Activated CD4-positive, alpha-beta T cell treated with anti-CD3 and anti-CD28 coated beads, Interleukin-2, amount 50 U/mL, for 24 hours (primary cell): ENCODE measurements around the gene CNGA2.

Experiments used
- DNase-seq, 2 donors: peaks; one replicate each; pipeline ENCODE4 v3.0.0-alpha.2; 2020; ENCODE audit warnings: low read depth in 1 of 2, low spot score in 1 of 2

Gene CNGA2

DNA sequence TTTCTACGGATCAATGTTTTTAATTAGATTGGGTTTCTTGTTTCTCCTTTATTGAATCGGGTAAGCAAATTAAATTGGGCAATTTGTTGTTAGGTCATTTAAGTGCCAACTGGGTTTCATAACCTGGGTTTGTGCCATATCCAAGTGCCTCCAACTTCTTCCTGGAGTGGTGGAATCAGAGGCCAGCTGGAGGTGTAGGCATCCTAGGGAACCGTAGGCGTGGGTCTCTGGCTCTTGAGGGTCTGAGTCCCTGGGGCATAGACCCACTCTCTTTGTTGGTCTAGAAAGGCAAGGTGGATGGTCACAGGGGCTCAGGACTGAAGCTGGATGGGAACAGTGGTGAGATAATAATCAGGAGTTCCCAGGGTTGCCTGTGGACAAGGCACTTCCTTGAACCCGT lies 18.3 kb downstream of the CNGA2 start:
- no peak for DNase-seq

DNA sequence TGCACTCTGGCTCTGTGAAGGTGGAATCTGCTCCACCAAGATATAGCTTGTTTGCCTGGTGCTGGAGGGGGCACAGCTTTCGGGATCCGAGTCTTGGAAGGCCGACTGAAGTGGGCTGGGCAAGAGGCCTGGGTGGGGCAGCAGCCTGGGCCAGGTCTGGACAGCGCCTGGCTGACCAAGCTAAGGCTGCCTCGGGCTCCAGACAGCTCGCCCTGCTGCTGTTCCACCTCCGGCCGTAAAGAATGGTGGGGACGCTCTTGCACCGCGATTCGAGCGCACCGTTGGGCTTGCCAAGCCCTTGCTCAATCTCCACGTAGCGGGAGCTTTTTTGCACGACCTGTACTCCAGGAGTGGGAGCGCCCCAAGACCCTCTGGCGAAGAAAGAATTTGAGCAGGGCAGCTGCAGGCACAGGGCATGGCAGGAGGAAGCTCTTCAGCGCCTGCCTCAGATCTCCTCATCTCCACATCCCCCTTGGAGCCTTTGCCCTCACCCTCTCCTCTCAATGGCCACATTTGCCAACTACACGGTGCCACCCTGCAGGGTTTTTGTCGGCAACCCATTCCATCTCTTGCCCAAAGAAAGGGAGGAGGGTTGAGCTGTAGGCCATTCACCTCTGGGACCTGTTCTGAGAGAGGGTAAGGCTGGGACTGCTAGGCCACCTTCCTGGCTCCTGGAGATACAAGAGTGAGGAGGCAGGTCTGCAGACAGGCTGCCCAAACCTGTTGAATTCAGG lies 18.9 kb downstream of the CNGA2 start:
- no peak for DNase-seq

DNA sequence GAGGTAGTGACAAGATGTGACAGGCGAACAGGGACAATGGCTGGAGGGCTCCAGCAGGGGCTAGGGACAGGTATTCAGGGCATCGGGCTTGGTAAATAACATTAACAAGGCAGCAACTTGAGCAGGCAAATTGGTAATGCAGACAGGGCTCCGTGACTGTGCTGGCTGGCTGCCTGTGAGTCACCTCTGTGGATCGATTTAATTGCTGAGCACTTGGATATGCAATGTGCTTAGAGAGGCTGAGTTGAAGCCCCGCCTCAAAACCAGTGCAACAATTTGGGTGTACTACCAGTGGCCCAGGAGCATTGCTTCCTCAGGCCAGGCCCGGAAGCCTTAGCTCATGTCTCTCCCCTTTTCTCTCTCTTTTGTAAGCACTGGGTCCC lies 19.5 kb downstream of the CNGA2 start:
- DNase-seq, result no peak

DNA sequence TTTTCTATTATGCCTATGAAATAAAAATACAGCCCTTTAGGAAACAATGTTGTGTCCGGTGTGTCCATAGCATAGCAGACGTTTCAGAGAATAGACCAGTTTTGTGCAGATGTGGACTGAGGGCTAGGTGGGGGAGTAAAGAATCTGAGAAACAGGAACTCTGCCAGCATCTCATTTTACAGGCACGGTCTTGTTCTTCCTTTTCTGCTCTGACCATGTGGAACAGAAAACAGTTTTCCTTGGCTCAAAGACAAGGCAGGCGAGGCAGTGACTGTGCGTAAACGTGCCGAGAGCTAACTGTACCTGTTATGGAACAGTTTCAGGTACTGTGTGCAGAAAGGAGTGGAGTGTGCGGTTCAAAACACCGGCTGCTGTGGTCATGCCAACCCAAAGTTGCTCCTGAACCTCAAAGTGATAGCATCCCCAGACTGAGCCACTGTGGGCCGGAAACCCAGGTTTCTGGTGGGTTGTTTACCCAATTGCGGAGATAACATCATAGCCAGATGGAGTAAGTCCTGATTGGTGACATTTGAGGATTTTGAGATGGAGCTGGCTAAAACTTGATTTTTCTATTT lies 20.2 kb downstream of the CNGA2 start:
- no peak for DNase-seq

DNA sequence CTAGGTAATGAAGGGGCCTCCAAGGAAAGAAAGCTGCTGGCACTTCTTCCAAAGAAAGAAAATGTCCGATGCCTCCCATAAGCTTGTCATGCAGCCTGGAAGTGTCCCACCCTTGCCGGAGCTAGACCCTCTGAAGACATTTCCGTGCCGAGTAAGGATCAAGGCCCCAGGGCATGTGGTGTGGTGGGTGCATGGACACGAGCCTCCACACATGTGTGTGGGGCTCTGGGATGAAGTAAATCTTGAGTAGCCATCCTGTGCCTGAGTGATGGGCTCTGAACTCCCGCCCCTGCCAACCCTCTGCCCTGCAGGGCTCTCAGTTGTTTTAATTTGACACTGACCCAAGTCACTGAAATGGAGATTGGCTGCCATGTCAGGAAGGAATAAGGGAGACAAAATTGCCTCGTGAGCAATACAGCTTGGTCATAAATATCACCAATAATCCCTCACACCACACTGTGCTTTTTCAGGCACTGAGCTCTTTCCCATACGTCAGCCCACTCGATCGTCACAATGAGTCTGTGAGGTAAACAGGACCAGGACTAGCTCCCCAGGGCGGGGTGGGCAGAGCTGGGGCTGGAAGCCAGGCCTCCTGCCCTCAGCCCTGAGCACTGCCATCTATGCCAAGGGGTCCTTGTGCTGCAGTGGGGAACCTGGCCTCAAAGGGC lies 24.6 kb downstream of the CNGA2 start:
- no peak for DNase-seq

DNA sequence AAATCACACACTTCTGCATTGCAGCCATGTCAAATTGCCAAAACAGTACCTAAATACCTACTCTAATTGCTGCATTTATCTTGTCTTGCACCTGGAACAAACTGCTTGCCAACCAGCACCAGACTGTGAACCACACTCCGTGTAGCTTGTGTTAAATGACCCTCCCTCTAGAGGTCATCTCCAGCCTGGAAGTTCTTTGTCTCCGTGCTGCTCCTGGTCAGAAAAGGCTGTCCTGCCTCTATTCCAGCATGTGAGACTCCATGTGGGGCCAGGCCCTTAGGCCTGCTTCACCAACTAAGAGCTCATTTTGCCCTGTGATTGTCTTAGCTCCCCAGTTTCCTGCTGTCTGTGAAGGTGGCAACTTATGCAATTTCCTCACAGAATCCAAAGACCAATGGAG lies 28.3 kb downstream of the CNGA2 start:
- DNase-seq, result no peak

DNA sequence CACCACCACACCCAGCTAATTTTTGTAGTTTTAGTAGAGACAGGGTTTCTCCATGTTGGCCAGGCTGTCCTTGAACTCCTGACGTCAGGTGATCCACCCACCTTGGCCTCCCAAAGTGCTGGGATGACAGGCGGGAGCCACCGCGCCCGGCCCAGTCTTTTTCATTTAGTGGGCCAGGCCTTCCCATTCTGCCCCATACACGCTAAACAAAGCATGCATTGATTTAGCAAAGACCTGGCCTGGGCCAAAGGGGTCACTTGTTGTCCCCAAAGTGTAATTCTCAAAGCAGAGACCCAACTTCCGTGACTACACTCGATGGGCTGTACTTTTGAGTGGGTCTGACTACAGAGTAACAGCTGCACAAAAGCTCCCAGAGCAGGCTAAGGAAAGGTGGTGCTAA lies 29.2 kb downstream of the CNGA2 start:
- no peak for DNase-seq

DNA sequence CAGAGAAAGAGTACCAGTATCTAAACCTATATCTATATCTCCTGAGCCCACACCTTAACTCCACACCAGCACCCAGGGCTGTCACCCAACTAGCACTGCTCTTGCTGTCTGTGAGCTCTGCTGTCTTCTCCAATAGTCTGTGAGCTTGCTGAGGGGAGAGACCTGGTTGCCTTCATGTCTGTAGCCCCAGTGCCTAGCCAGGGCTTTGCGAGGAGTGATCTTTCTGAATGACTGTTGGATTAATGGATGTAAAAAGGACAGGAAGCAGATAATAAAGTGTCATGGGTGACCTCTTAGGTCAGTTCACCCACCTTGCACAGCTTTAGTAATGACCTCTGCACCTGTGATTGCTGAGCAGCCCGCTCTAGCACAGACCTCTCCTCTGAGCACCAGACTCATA lies 30.5 kb downstream of the CNGA2 start:
- DNase-seq, result no peak

DNA sequence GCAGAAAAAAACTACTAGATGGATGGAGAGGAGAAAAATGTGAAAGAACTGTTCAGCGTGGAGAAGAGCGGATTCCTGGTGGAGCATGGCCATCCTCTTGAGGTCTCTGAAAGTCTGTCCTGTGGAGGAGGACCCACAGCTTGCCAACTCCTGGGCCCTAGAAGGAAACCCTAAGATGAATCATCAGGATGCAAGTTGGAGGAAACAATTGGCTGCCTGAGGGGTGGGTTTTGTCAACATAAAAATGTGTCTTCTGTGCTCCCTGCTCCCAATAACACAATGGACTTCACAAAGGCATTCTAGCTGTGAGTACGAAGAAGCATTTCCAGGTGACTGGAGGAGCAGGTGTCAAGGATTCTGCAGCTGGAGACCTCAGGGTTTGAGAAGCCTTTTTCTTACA lies 37.2 kb downstream of the CNGA2 start:
- DNase-seq, result no peak

DNA sequence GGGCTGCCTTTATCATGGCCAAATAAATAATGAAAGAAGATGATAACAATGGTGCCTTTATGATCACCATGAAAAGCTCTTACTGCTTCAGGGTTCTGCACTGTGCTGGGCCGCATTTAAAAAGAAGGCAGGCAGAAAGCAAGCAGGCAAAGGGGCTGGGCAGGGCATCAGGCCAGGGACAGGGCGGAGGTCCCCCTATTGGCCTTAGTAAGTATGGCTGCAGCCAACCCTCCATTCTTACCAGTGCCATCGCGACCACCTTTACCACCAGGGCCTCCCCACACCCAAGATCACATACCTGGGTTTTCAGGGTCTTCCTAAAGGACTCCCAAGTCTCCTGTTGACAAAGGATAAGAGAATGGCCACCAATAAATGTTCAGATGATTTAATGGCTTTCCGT lies 38.9 kb downstream of the CNGA2 start:
- DNase-seq, result no peak

DNA sequence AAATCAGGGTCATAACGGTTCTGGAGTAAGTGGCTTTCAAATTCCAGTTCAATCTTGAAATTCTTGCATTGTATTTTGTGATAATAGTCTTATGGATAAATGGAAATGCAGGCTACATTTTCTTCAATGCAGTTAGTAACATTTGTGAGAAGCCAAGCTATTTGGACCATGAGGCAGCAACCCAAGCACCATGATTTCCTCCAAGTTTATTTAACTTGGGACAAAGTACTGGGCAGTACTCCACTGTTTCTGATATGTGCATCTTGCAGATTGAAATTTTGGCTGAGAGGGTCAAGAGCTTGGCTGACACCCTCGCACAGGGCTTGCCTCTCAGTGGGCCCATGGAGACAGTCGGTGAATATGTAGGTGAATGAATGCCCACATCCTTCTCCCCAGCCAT lies 39.9 kb downstream of the CNGA2 start:
- no peak for DNase-seq

DNA sequence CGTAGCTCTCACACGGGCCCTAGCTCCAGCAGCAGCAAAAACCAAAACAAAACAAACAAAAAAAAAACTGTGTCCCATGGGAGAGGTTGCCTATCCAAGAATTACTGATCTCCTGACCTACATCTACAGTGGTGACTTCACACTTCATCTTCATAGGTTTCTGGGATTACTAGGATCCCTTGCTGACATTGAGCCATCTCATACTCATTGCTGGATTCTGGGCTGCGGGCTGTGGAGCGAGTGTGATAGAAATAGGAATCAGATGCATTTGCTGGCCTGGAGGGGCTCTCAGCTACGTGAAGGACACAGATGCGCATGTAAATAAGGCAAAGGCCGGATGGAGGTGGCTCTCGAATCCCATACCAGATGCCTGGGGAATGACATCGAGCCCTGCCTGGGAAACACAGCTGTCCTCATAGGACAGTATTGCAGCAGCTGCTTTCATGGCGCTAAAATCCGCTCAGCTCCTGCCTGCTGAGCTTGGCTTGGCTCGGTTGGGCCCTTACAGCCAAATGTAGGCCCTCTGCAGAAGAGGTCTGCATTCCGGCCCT lies 41.7 kb downstream of the CNGA2 start:
- no peak for DNase-seq

DNA sequence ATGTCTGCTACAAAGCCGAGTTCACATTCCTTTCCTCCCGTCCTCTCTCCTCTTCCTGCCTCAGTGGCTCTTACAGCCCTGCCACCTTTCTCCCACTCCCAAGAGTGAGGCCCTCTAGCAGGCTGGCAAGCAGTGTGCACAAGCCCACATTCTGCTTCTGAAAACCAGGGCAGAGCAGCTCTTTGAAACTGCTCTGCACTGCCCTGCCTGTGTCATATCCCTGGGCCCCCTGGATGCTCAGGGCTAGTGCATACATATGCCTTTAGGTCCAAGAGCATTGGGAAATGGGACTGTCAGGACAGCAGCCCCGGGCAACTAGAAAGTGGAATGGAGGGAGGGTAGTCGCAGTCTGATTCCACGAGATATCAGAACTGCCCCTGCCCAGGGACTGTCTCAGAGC lies 42.4 kb downstream of the CNGA2 start:
- DNase-seq, result no peak

DNA sequence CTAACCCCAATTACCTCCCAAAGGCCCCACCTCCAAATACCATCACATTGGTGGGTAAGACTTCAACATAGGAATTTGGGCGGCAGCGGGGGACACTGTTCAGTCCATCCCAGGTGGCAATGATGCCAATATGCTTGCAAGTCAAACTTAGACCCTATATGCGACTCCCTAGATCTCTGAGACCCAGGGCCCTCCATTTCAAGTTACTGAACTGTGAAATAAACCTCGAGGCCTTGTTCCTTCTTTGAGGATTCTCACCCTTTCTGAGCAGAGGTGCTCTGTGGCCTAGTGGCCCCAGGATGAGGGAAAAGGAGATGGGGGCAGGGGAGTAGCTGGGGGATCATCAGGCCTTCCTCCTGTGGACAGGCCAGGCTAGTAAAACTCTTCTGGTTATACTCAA lies 44.7 kb downstream of the CNGA2 start:
- no peak for DNase-seq

DNA sequence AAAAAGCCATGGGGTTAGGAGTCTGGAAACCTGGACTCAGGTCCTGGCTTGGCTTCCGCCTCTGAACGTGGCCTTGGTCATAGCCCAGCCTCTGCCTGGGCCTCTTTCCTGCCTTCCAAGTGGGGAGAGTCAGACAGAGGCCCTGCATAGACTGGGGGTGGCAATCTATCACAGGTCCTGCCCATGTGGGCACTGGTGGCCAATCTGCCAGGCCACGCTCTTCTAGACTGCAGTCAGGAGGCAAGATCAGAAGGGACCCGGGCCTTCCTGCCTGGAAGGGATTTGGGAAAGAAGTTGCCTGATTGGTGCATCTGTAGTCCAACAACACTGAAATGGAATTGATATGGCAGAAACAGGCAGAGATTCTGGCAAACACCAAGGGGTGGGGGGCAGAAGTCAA lies 46.1 kb downstream of the CNGA2 start:
- no peak for DNase-seq

DNA sequence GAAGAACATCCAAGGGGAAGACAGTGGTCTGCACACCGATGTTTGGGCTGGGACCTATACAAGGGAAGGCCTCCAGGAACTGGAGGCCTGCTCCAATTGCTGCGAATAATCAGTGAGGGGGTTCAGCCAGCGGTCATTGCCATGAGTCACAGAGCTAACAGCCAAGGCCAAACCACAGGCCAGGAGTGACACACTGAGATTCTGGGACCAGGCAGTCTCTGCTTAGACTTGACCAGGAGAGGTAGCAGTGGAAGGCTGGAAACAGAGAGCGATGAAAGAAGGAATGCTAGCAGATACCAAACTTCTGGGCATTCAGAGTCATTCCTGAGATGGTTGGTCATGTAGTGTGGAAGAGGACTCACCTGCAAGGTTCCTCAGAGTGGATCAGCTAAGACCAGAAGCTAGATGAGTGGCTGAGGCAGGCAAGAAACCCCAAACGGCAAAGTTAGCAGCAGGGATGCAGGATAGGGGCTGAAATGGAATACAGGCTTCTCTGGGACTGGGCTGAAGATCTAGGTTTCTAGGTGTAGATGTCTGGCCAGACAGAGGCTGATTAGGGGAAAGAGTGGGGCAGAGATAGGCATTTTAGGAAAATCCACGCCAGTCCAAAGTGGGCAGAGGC lies 54.7 kb downstream of the CNGA2 start:
- DNase-seq, result no peak

DNA sequence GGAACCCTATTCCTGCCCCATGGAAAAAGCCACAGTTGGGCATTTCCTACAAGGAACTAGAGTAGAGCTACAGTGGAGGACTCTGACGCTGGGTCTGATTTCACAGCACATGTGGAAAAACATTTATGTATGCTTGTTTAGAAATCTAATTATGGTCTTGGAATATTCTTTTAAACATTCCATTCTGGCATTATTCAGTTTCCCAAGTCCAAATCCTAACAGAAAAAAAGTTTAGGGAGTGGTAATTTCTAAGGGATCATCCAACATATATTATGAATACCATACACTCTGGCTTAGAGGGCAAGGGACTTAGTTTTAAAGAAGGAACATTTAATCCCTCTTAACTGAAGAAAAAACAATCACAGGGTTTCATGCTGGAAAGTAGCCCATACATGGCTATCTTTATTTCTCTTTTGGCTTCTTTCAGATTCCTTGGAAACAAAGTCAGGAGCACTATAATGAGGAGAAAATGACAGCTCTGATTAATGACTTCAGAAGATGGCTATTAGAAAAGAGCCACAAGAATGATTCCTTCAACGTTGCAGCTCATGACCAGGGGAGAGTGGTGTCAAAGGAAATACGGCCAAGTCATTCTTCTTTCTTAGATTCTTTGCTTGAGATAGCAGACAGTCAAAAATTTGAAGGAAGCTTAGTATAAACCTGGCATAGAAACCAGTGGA lies 56.1 kb downstream of the CNGA2 start:
- DNase-seq, result no peak

DNA sequence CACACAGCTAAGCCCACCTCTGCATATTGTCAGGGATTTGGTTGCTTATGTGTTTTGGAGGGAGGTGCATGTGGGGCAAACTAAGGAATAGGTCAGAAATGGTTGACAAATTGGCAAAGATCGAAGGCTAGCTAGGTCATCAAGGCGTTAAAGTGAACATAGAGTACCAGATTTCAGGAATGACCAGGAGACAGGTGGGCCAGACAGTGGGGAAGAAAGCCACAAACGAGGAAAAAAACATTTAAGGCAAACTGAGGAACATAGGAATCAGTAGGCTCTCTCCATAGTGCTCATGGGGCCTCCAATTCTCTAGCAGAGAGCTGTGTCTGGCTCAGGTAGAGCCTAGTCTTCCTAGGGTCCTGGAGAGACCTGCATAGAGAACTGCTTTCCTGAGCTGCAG lies 57.4 kb downstream of the CNGA2 start:
- no peak for DNase-seq

DNA sequence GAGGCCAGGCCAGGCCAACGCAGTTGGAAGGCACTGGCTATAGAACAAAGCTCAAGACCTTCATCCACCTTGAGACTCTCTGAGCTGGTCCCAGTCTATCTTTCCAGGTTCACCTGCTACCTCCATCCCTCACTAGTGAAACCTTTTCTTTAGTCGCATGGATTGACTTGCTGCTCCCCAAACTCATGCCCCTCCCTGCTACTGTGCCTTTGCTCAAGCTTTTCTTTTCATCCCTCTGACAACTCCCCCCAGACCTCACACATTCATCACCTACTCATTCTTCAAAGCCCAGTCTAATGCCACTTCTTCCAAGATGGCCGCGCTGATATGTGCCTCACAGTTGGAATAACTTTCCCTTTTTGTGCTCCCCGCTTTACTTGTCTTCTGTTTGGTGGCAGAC lies 58.0 kb downstream of the CNGA2 start:
- DNase-seq, result no peak

DNA sequence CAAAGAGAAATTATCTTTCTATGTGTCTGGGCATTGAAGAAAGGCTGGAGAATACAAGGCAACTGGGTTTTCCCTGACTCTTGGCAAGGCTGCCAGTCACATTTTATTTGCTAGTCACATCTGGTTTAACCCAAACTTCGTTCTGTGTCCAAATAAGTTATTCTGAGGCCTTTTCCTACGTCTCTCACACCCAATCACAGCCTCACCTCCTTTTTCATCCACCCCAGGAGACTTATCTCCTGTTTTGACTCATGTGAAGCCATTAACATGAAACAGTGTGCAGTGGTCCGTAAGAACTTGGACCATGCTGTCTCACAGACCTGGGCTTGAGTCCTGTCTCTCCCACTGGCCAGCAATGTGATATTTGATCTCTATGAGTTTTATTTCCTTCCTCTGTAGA lies 59.3 kb downstream of the CNGA2 start:
- no peak for DNase-seq
